Naive thymus-derived CD8-positive, alpha-beta T cell (primary cell): ENCODE measurements around the gene TNFSF10. TPM values are rescaled to one million over a fixed set of nuclear protein-coding genes. Genes with fewer than 3 reads are reported as not detected.

ENCODE experiments used
- ATAC-seq, 2 donors: fragments of 150-1000 bp; cut with Tn5 transposase in 1 of 2; sonication (Bioruptor Pico), chemical (Tn5 transposase) in 1 of 2; 1 replicate in 1 of 2; 2 replicates in 1 of 2; pipeline ENCODE4 v1.10.0; 2021; ENCODE audit warnings: mild to moderate bottlenecking in 2 of 2, moderate library complexity in 2 of 2
- POLR2A ChIA-PET: fragments of 350-600 bp; sonication (Branson Sonifier 250); formaldehyde crosslinking; loops from one replicate; lab custom pipeline; 2021; ENCODE audit warnings: antibody characterized with exemption; lab: Charles Lee
- DNase-seq, 10 donors: peaks; one replicate each; pipeline versions ENCODE4 v3.0.0 to v3.0.0-alpha.2; 2020 to 2022
- H3K27ac Mint-ChIP-seq, 10 donors: one replicate each; pipeline ENCODE4 v1.8.0; 2020 to 2022; ENCODE audit warnings: mild to moderate bottlenecking in 10 of 10, mixed read lengths in 10 of 10, moderate library complexity in 4 of 10, inconsistent platforms in 1 of 10
- H3K27me3 Mint-ChIP-seq, 5 donors: one replicate each; pipeline ENCODE4 v1.8.0; 2021 to 2022; ENCODE audit warnings: mixed read lengths in 5 of 5
- H3K36me3 Mint-ChIP-seq, 3 donors: one replicate each; pipeline ENCODE4 v1.8.0; 2020 to 2022; ENCODE audit warnings: mixed read lengths in 3 of 3, mild to moderate bottlenecking in 2 of 3, inconsistent platforms in 1 of 3
- H3K4me1 Mint-ChIP-seq, 4 donors: one replicate each; pipeline ENCODE4 v1.8.0; 2021 to 2022; ENCODE audit warnings: mixed read lengths in 4 of 4
- H3K4me3 Mint-ChIP-seq, 10 donors: one replicate each; pipeline ENCODE4 v1.8.0; 2020 to 2022; ENCODE audit warnings: mild to moderate bottlenecking in 10 of 10, mixed read lengths in 10 of 10, moderate library complexity in 6 of 10, inconsistent platforms in 1 of 10
- H3K9me3 Mint-ChIP-seq, 9 donors: one replicate each; pipeline ENCODE4 v1.8.0; 2020 to 2022; ENCODE audit warnings: mixed read lengths in 9 of 9, mild to moderate bottlenecking in 3 of 9, inconsistent platforms in 1 of 9, moderate library complexity in 1 of 9
- polyA plus RNA-seq, 3 donors: library from polyadenylated mRNA; unstranded; fragments of 300-500 nt; fragmentation: Illumina TruSeq; gene quantifications; one replicate each; pipeline ENCODE4 v1.2.3, GENCODE V29; 2021
- total RNA-seq, 8 experiments: library from RNA in 2 of 8; stranded (reverse) in 2 of 8; gene quantifications; one replicate each; pipeline ENCODE4 v1.2.3 and lab custom pipeline; 2021 to 2026

The TNFSF10 gene
- total and polyA plus RNA-seq, 5 experiments from 2014 or later: 9.3 to 16.1 (median 11.8) TPM

DNA sequence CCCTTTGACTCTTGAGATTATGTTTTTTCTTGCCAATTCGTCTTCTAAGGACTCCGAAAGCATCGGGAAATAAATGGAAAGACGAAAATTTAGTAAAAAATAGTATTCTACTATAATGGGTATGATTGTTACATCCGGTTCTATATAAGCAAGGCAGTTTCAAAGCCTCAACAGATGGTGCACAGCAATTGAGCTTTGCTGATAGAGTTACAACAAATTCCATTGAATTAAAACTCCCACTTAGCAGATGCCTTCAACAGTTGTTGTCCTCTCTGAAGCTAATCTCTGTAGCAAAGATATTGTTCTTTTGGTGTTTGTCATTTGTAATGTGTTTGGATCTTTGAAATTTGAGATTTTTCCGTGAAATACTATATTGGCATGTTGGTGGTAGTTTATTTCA, 58.9 kb downstream of the TNFSF10 start:
- POLR2A ChIA-PET: no interaction called here
- Mint-ChIP-seq H3K36me3 (no peaks in the 10 kb centered on the region), H3K9me3 (peaks cover 0 to 4% (median 0%) of the 10 kb centered on the region in 9 donors), H3K4me3 (no peak overlapping the region), H3K27me3 (peaks cover 4 to 22% (median 10%) of the 10 kb centered on the region in 5 donors), H3K4me1 (no peaks in the 10 kb centered on the region), H3K27ac (no peak overlapping the region)
- ATAC-seq (no peak), DNase-seq (no peak)

DNA sequence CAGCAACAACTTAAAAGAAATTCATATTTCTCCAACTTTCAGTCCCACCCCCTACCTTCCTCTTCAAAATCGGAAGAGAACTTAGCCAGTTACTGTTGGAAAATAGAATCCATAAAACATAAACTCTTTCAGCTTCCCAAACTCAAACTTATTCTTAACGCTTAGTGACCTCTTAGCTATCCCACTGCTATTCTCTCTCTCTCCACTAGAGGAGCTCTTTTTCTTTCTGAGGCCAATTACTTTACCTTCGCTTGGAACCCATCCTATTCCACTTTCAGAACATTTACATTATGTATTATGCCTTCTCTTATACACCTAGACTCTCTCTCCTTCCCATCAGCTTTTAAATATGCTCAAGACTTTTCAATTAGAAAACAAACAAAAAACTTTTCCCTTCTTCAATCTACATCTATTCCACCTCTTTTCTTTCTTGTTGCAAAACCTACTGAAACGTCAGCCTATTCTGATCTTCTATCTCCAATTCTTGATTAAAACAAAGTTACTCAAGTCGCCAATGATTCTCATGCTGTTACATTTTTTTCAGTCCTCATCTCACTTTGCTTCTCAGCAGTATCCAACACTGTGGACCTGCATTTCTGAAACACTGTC, 61.6 kb downstream of the TNFSF10 start:
- DNase-seq: peak in 3 of 10 donors; percentile 23 to 38 (median 26)
- peak in 1 of 2 donors; percentile 43 for ATAC-seq
- POLR2A ChIA-PET: no interaction called here

DNA sequence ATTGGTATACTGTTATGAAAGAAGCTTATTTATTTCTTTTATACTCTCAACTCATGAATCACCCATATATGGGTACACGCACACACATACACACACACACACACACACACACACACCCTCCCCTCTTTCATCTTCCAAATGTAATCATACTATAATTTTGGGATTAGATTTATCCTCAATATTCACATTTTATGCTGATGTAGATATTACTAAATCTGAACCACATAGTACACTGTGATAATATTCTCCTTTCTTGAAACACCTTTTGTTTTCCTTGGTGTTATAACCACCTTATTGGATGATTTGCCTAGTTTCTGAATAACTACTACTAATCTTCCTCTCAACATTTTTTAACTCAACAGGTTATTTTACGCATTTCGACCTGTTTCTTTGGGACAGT, 66.8 kb downstream of the TNFSF10 start:
- POLR2A ChIA-PET: no interaction called here
- H3K27me3 Mint-ChIP-seq: peaks cover 5 to 27% (median 18%) of the 10 kb centered on the region in 5 donors
- no peak overlapping the region for H3K4me3 Mint-ChIP-seq
- no peaks in the 10 kb centered on the region for H3K4me1 Mint-ChIP-seq
- H3K9me3 Mint-ChIP-seq: no peaks in the 10 kb centered on the region
- ATAC-seq (no peak), DNase-seq (no peak)
- H3K27ac Mint-ChIP-seq: no peak overlapping the region
- H3K36me3 Mint-ChIP-seq: no peaks in the 10 kb centered on the region

More for the DNA sequence above, 61.6 kb downstream of the TNFSF10 start:
- Mint-ChIP-seq H3K4me1 (no peaks in the 10 kb centered on the region), H3K27me3 (peaks cover 0 to 5% (median 2%) of the 10 kb centered on the region in 5 donors), H3K9me3 (no peaks in the 10 kb centered on the region), H3K36me3 (no peaks in the 10 kb centered on the region), H3K27ac (no peak overlapping the region), H3K4me3 (no peak overlapping the region)

Other genes with a start within 250 kb of the TNFSF10 start
- gene GHSR, start 75.0 kb downstream of the TNFSF10 start, total RNA-seq: not detected
- gene GHSR, start 75.0 kb downstream of the TNFSF10 start, polyA plus RNA-seq: not detected
- gene NCEH1, start 187.6 kb upstream of the TNFSF10 start, total RNA-seq: 1 to 10 TPM; 4.1 to 5.9 TPM
- gene NCEH1, start 187.6 kb upstream of the TNFSF10 start, polyA plus RNA-seq: 1 to 10 TPM; 1.9 to 3.4 (median 2.6) TPM
- gene ECT2, start 227.3 kb upstream of the TNFSF10 start, total RNA-seq: 1 to 10 TPM; 1.8 TPM
- gene ECT2, start 227.3 kb upstream of the TNFSF10 start, polyA plus RNA-seq: 1 to 10 TPM; 1.1 to 2.2 (median 1.9) TPM